ENCODE data around the gene RAD21L1.

Gene RAD21L1

DNA sequence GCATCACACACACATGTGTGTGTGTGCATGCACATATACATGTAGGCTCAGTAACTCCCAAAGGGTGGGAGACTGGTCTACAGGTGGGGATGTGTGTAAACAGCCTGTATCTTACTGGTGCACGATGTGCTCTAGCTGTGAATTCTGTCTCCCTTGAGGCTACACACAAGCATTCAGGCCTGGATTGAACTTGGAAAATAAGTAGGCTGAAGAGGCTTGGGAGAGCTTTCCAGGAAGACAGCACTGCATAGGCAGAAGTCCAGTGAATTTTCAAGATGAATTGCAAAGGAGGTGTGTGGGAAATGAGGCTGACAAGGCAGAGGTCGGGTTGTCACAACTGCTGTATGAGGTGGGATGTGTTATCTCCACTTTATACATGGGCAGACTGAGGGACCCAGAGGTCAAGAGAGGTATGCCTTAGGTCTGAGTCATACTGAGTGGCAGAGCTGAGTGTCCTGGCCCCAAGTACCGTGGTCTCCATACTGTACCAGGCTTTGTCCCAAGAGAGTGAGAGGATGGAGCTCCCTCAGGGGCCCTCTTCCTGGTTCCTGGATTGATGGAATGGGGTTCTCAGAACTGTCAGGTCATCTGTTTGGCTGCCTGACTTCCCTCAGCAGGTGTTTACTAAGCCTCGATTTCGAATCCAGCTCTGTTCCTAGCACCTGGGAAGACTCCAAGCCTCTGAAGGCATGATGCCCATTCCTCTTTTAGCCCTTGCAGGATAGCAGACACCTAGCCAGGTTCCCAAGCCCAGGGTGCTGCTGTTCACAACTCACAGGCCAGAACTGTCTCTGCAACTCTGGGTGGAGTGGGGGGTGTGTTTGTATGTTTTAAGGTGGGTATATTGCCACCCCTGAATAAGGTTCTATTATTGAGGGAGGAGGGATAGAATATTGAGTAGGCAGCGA, 54.6 kb downstream of the RAD21L1 start:
- no peaks in the 10 kb centered on the region for H3K9me3 ChIP-seq (ENCODE audit: control insufficient read depth in 2 of 2, low read length in 2 of 2)
- no peak overlapping the region for H3K9ac ChIP-seq (ENCODE audit: low read depth in 1 of 2, low read length in 2 of 2)
- H3K27ac ChIP-seq (ENCODE audit: low read depth in 2 of 2, low read length in 2 of 2) = no peak overlapping the region
- H3K4me3 ChIP-seq (ENCODE audit: low read length in 2 of 2) = no peak overlapping the region
- H3K36me3 ChIP-seq (ENCODE audit: control insufficient read depth in 2 of 2, insufficient read depth in 2 of 2, low read length in 2 of 2) = no peaks in the 10 kb centered on the region
- H3K4me1 ChIP-seq (ENCODE audit: control insufficient read depth in 2 of 2, insufficient read depth in 2 of 2, low read length in 2 of 2) = peaks cover 5 to 8% of the 10 kb centered on the region in 2 donors
- H3K27me3 ChIP-seq (ENCODE audit: control insufficient read depth in 2 of 2, insufficient read depth in 2 of 2, low read length in 2 of 2) = no peaks in the 10 kb centered on the region

DNA sequence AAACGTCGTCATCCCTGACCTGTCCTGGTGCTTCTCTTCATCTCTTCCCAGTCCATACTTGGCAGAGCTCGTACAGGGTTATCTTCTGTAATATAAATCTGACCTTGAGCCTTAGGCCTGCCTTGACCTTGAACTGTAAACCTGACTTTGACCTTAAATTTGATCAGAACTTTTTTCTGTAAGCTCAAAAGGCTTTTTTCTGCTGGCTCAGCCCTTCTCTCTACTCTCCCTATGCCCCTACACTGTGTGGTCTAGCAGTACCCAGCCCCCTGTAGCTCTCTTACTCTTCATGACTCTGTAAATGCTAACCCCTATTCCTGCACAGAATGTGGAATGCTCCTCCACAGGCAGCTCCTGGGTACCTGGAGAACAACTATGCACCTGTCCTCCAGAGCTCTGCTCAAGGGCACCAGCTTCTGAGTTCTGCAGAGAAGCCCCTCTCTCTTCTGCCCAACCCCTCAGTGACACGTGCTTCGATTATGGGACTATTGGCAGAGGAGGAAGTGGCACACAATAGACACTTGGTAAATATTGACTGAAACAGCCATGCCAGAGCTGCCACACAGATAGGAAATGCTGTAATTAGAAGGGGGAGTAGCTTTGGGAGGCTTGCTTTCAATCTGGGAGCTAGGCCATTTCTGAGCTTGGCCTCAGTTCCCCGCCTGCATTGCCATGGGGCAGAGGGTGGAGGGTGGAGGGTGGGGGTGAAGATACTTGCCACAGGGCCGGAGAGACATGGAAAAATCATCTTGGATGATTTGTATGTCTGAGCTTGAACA, 55.6 kb downstream of the RAD21L1 start:
- H3K27ac ChIP-seq (ENCODE audit: low read depth in 2 of 2, low read length in 2 of 2) = no peak overlapping the region
- no peaks in the 10 kb centered on the region for H3K27me3 ChIP-seq (ENCODE audit: control insufficient read depth in 2 of 2, insufficient read depth in 2 of 2, low read length in 2 of 2)
- H3K4me3 ChIP-seq (ENCODE audit: low read length in 2 of 2) = no peak overlapping the region
- peaks cover 5 to 8% of the 10 kb centered on the region in 2 donors for H3K4me1 ChIP-seq (ENCODE audit: control insufficient read depth in 2 of 2, insufficient read depth in 2 of 2, low read length in 2 of 2)
- no peaks in the 10 kb centered on the region for H3K9me3 ChIP-seq (ENCODE audit: control insufficient read depth in 2 of 2, low read length in 2 of 2)
- no peak overlapping the region for H3K9ac ChIP-seq (ENCODE audit: low read depth in 1 of 2, low read length in 2 of 2)
- no peaks in the 10 kb centered on the region for H3K36me3 ChIP-seq (ENCODE audit: control insufficient read depth in 2 of 2, insufficient read depth in 2 of 2, low read length in 2 of 2)

DNA sequence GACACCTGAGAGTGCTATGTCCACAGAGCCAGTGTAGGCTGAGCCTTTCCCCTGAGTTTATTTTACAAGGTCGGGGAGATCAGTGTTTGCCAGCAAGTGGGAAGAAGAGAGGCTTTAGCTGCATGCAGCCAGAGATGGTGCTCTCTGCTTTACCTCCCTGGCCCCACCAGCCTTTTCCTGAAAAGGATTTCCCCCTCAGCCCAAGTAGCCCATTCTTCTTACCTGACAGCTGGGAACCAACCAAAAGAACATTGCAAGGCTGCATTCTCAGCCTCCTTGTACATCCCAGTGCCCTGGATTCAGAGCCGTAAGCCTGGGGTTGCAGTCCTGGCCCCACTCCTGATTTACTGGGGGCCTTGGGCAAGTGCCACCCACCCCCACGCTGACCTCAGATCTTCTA, 57.1 kb downstream of the RAD21L1 start:
- no peaks in the 10 kb centered on the region for H3K36me3 ChIP-seq (ENCODE audit: control insufficient read depth in 2 of 2, insufficient read depth in 2 of 2, low read length in 2 of 2)
- H3K9me3 ChIP-seq (ENCODE audit: control insufficient read depth in 2 of 2, low read length in 2 of 2) = no peaks in the 10 kb centered on the region
- no peak overlapping the region for H3K27ac ChIP-seq (ENCODE audit: low read depth in 2 of 2, low read length in 2 of 2)
- no peak overlapping the region for H3K4me3 ChIP-seq (ENCODE audit: low read length in 2 of 2)
- peaks cover 5 to 8% of the 10 kb centered on the region in 2 donors for H3K4me1 ChIP-seq (ENCODE audit: control insufficient read depth in 2 of 2, insufficient read depth in 2 of 2, low read length in 2 of 2)
- no peaks in the 10 kb centered on the region for H3K27me3 ChIP-seq (ENCODE audit: control insufficient read depth in 2 of 2, insufficient read depth in 2 of 2, low read length in 2 of 2)
- H3K9ac ChIP-seq (ENCODE audit: low read depth in 1 of 2, low read length in 2 of 2) = no peak overlapping the region

DNA sequence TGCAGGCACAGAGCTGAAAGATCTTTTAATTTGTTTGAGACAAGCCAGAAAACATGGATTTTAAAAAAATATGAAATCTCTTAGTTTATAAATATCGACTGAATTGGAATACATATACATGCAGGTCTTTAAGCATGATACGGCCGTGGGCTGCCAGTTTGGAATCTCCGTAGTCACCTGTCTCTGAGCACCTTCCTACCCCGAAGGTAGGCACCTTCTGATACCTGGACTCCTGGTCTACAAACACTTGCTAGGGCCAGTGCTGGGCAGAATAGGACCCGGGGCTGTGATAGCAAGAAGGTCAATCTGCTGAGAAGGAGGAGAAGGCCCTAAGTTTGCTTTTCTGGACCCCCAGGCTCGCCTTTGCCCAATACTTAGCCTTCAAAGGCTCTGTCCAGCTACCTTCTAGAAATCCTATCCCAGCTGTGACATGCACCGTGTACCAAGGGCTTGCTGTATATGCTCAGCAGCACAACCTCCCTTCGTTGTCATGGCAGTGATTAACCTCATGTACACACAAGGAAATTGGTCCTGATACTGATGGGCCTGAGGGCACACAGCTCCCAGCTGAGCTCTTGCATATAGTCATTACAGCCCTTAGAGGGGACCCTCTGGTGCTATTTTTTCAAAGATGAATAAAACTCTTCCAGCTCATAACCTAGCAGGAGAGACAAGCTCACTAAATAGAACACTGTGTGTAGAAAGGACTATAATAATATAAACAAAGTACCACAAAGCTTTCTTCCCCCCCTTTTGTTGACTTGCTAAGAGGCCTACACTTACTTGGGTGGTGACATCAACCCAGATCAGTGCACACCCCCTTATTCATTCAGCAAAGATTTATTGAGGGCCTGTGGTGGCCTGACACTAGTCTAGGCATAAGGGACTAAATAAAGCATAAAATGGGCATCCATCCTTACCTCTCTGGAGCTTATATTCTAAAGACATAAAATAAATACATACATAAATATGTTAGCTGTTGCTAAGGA, 58.0 kb downstream of the RAD21L1 start:
- no peak overlapping the region for H3K9ac ChIP-seq (ENCODE audit: low read depth in 1 of 2, low read length in 2 of 2)
- no peak overlapping the region for H3K27ac ChIP-seq (ENCODE audit: low read depth in 2 of 2, low read length in 2 of 2)
- no peaks in the 10 kb centered on the region for H3K9me3 ChIP-seq (ENCODE audit: control insufficient read depth in 2 of 2, low read length in 2 of 2)
- H3K4me3 ChIP-seq (ENCODE audit: low read length in 2 of 2) = no peak overlapping the region
- peaks cover 5 to 8% of the 10 kb centered on the region in 2 donors for H3K4me1 ChIP-seq (ENCODE audit: control insufficient read depth in 2 of 2, insufficient read depth in 2 of 2, low read length in 2 of 2)
- no peaks in the 10 kb centered on the region for H3K27me3 ChIP-seq (ENCODE audit: control insufficient read depth in 2 of 2, insufficient read depth in 2 of 2, low read length in 2 of 2)
- H3K36me3 ChIP-seq (ENCODE audit: control insufficient read depth in 2 of 2, insufficient read depth in 2 of 2, low read length in 2 of 2) = no peaks in the 10 kb centered on the region

DNA sequence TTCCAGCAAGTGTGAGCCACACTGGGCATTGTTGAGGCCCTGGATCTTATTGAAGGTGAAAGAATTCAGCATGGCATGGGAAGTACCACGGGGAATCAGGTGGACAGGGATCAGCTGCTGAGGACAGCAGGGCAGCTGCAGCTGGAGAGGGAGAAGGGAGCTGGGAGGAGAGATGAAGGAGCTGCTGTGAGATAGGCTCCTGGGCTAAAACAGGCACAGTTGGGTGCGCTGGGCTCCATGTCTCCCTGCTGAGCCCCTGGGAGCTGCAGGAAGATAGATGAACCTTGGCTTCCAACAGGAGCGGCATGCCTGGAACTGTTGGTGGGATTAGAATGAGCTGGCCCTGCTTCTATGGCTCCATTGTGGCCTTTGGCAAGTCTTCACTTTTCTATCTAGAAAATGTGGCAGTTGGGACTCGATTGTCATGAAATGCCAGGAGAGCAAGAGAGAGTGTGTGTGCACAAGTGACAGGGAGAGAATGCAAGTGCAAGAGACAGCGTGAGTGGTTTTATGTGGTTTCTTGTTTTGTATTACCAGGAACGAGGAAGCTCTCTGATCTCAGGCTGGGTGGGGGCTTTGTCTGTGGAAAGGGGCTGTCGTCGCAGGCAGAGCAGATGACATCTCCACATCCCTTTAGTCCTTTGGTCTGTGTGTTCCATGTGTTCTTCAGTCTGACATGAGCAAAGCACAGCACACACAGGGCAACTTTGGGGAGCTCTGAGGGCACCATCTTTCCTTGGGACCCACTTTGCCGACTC, 60.6 kb downstream of the RAD21L1 start:
- no peak overlapping the region for H3K4me3 ChIP-seq (ENCODE audit: low read length in 2 of 2)
- H3K27ac ChIP-seq (ENCODE audit: low read depth in 2 of 2, low read length in 2 of 2) = no peak overlapping the region

DNA sequence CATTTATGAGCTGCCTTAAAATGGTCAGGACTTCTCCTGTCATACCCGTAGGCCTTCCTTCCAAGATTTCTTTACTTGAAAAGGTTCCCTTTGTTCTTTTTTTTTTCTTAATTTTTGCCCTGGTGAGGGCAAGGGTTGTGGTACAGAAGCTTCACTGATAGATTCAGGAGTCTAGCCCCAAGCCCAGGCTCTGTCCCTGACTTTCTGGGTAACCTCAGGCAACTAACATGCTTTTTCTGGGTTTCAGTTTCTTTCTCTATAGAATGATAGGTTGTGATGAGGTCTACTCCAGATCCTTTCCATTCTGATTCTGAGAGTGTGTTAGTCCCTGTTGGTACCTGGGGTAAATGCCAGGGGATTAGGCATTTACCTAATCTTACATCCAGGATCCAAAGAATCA, 61.5 kb downstream of the RAD21L1 start:
- Histone ChIP-seq H3K9ac (ENCODE audit: low read depth in 1 of 2, low read length in 2 of 2) (no peak overlapping the region), H3K27me3 (ENCODE audit: control insufficient read depth in 2 of 2, insufficient read depth in 2 of 2, low read length in 2 of 2) (no peaks in the 10 kb centered on the region), H3K9me3 (ENCODE audit: control insufficient read depth in 2 of 2, low read length in 2 of 2) (no peaks in the 10 kb centered on the region), H3K36me3 (ENCODE audit: control insufficient read depth in 2 of 2, insufficient read depth in 2 of 2, low read length in 2 of 2) (no peaks in the 10 kb centered on the region), H3K4me1 (ENCODE audit: control insufficient read depth in 2 of 2, insufficient read depth in 2 of 2, low read length in 2 of 2) (no peaks in the 10 kb centered on the region), H3K27ac (ENCODE audit: low read depth in 2 of 2, low read length in 2 of 2) (no peak overlapping the region), H3K4me3 (ENCODE audit: low read length in 2 of 2) (no peak overlapping the region)

More for the DNA sequence above, 60.6 kb downstream of the RAD21L1 start:
- no peaks in the 10 kb centered on the region for H3K27me3 ChIP-seq (ENCODE audit: control insufficient read depth in 2 of 2, insufficient read depth in 2 of 2, low read length in 2 of 2)
- no peak overlapping the region for H3K9ac ChIP-seq (ENCODE audit: low read depth in 1 of 2, low read length in 2 of 2)
- H3K36me3 ChIP-seq (ENCODE audit: control insufficient read depth in 2 of 2, insufficient read depth in 2 of 2, low read length in 2 of 2) = no peaks in the 10 kb centered on the region
- no peaks in the 10 kb centered on the region for H3K9me3 ChIP-seq (ENCODE audit: control insufficient read depth in 2 of 2, low read length in 2 of 2)
- peaks cover 5 to 6% of the 10 kb centered on the region in 2 donors for H3K4me1 ChIP-seq (ENCODE audit: control insufficient read depth in 2 of 2, insufficient read depth in 2 of 2, low read length in 2 of 2)

DNA sequence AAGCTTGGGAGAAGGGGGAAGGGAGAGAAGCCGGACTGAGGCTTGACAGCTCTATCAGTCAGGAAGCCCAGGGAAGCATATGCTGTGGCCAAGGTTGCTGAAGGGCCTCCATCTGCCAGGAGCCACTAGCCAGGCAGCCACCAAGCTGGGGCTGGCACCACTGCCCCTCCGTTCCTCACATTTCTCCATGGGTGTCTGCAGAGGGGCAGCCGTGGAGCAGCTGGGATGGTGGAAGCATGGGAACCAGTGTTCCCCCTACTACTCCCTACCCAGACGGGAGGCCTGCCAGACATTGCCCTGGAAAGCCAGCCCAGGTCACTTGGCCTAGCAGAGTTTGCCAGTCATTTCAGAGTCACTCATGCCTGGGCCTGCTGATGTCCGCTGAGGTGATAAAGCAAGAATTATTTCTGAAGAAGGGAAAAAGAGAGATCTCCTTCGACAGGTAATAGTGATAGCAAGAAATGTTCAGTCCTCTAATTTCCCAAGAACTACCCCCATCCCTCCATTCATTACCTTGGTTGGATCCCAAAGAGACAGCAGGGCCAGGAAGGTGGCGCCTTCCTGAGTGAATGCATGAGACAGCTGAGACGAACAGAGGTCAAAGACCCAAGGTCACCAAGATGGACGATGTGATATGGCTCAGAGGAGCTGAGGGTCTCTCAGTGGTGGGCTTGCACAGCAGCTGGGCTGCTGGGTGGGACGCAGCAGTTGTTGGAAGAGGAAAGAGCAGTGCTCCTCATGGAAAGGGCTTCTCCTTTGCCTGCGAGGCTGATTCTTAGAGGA, 62.1 kb downstream of the RAD21L1 start:
- H3K9me3 ChIP-seq (ENCODE audit: control insufficient read depth in 2 of 2, low read length in 2 of 2) = no peaks in the 10 kb centered on the region

DNA sequence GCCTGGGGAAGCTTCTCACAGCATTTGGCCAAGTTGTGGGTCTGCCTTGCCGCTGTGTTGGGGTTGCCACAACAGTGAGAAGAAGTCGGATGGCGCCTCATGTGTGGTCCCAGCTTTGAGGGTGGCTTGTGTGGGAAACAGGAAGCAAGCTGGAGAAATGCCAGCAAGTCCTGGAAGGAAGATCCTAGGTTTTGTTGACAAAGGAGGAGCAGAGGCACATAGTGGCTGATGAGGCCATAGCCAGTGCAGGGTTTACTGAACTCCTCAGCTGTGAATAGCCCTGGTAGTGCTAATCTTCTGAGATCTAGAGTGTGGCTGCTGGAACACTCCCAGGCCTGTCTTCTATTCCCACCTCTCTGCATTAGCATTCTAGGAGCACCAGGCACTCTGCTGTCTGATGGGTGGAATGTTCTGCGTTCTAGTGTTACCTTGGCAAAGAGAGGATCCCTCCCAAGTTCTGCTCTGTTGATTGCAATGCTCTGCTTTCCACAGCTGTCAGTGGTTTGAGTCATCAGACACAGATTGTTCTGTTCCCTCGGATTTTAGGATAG, 65.4 kb downstream of the RAD21L1 start:
- Histone ChIP-seq H3K9ac (ENCODE audit: low read depth in 1 of 2, low read length in 2 of 2) (no peak overlapping the region), H3K9me3 (ENCODE audit: control insufficient read depth in 2 of 2, low read length in 2 of 2) (no peaks in the 10 kb centered on the region), H3K36me3 (ENCODE audit: control insufficient read depth in 2 of 2, insufficient read depth in 2 of 2, low read length in 2 of 2) (no peaks in the 10 kb centered on the region), H3K4me3 (ENCODE audit: low read length in 2 of 2) (no peak overlapping the region), H3K27me3 (ENCODE audit: control insufficient read depth in 2 of 2, insufficient read depth in 2 of 2, low read length in 2 of 2) (no peaks in the 10 kb centered on the region), H3K27ac (ENCODE audit: low read depth in 2 of 2, low read length in 2 of 2) (peak overlapping the region in 1 of 2 donors; percentile 21), H3K4me1 (ENCODE audit: control insufficient read depth in 2 of 2, insufficient read depth in 2 of 2, low read length in 2 of 2) (no peaks in the 10 kb centered on the region)

More for the DNA sequence above, 62.1 kb downstream of the RAD21L1 start:
- no peaks in the 10 kb centered on the region for H3K4me1 ChIP-seq (ENCODE audit: control insufficient read depth in 2 of 2, insufficient read depth in 2 of 2, low read length in 2 of 2)
- H3K4me3 ChIP-seq (ENCODE audit: low read length in 2 of 2) = no peak overlapping the region
- H3K27me3 ChIP-seq (ENCODE audit: control insufficient read depth in 2 of 2, insufficient read depth in 2 of 2, low read length in 2 of 2) = no peaks in the 10 kb centered on the region
- no peak overlapping the region for H3K27ac ChIP-seq (ENCODE audit: low read depth in 2 of 2, low read length in 2 of 2)
- no peak overlapping the region for H3K9ac ChIP-seq (ENCODE audit: low read depth in 1 of 2, low read length in 2 of 2)
- no peaks in the 10 kb centered on the region for H3K36me3 ChIP-seq (ENCODE audit: control insufficient read depth in 2 of 2, insufficient read depth in 2 of 2, low read length in 2 of 2)

Data from mucosa of rectum (tissue), 2 donors.